CD4-positive, alpha-beta T cell treated with Interferon alpha-2 for 1 hour (primary cell): ENCODE data around the gene SGMS1.
"Not testable (repeated sequence)": the region's sequence is repeated elsewhere in the genome, so short reads cannot be mapped to it uniquely, and the experiment has no call there.

ENCODE experiments used
- DNase-seq, 2 donors: peaks; one replicate each; pipeline ENCODE4 v3.0.0-alpha.2; 2020 to 2022

Gene SGMS1

GRCh38 chr10:50554376-50554994 is 69.3 kb downstream of the SGMS1 start:
- DNase-seq: no peak

DNA sequence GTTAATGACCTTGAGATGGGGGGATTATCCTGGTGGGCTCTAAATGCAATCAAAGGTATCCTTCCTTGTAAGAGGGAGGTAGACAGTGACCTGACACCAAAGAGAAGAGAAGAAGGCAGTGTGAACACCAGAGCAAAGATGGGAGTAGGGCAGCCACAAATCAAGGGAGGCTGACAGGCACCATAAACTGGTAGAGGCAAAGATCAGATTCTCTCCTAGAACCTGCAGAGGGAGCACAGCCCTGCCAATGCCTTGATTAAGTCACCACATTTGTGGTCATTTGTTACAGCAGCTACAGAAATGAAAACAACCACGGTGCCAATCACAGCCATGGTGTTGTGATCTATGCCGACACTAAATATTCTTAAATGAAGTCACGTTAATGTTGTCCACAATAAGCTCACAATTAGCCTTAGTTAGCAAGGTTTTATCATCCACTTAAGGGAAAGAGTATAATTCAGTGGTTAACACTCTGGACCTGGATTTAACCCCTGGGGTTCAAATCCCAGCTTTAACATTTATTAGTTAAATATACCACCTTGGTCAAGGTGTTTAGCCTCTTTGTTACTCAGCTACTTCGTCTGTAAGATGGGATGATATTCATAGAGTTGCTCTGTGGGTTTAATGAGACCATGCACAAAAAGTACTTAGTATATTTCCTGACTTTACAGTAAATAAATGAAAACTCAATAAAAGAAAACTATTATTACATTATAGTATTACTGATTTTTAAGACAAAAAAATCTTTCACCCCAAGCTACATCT is 70.8 kb downstream of the SGMS1 start:
- DNase-seq: peak; percentile 29 to 63

DNA sequence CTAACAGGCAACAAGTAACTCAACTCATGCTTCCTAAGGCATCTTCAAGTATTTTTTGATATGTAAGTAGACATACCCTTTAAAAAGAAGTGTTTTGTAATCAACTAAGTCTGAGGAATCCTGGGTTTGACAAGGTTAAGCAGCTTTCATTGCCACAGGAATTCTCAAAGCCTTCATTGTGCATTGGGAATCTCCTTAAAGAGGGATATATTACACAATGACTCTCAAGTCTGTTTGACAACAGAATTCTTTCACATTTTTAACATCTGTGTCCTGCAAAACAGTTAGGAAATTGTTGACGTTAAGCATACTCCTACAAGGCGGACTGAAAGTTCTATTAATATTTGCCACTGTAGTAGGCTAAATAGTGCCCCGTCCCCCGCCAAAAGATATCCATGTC is 71.4 kb downstream of the SGMS1 start:
- no peak for DNase-seq

DNA sequence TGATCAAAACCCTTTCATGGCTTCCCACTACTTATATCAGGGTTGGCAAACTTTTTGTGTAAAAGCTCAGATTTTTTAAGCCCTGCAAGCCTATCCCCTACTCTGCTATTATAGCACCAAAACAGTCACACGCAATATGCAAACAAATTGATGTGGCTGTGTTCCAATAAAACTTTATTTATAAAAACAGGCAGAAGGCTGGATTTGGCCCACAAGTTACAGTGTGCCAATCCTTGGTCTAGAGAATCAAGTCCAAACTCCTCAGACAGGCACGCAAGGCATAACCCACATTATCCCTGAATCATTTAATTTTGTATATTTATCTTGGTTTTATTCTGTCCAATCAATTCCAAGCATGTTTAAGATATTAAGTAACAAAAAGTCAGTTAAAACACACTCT is 71.9 kb downstream of the SGMS1 start:
- DNase-seq: no peak

DNA sequence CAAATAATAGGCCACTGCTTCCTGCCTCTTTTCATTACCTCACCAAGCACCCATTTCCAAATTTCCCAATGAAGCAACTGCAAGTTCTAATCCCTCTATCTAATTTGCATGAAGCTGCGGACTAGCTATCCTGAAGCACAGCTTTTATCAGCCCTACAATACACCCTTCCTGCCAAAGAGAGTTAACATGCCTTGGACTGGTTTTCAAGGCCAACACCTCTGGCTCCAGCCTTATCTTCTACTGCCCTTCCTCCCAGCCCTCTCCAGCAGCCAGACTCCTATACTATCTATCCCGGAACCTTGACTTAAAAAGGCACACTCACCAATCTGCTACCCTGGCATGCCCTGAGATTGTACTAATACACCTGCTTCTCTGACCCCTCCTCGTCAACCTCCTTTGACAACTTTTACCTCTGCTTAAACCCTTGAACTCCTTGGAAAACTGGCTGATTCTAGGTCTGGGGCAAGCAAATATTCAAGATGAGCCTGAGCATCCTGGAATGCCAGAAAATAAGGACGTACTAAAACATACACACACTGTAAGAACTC is 73.4 kb downstream of the SGMS1 start:
- DNase-seq: no peak

DNA sequence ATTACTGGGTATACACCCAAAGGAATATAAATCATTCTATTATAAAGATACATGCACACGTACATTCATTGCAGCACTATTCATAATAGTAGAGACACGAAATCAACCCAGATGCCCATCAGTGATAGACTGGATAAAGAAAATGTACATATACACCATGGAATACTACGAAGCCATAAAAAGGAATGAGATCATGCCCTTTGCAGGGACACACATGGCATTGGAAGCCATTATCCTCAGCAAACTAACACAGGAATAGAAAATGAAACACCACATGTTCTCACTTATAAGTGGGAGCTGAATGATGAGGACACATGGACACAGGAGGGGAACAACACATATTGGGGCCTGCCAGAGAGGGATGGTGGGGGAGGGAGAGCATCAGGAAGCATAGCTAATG is 74.6 kb downstream of the SGMS1 start:
- not testable (repeated sequence) for DNase-seq

GRCh38 chr10:50548481-50548880 is 75.3 kb downstream of the SGMS1 start:
- not testable (repeated sequence) for DNase-seq

DNA sequence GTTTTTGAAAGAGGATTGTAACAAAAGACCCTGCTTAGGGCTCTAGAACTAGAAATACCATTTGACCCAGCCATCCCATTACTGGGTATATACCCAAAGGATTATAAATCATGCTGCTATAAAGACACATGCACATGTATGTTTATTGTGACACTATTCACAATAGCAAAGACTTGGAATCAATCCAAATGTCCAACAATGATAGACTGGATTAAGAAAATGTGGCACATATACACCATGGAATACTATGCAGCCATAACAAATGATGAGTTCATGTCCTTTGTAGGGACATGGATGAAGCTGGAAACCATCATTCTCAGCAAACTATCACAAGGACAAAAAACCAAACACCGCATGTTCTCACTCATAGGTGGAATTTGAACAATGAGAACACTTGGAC is 77.5 kb downstream of the SGMS1 start:
- not testable (repeated sequence) for DNase-seq

DNA sequence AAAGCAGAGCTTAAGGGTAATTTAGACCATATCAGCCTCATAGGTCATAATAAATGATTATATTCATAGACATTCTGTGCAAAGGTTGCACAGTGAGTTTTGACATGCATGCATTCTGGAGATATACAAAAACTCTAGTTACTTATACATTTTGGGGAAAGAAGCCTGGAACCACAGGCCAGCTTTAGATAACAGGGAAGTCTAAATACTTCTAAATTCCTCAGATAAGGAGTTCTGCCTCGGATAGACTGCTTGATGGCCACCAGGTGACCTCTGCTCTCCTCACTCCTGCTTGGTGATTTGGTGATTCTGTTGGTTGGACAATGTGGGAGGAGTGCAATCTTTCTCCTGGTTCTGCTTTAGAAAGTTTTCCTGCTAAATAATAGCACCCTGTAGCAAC is 77.9 kb downstream of the SGMS1 start:
- no peak for DNase-seq

DNA sequence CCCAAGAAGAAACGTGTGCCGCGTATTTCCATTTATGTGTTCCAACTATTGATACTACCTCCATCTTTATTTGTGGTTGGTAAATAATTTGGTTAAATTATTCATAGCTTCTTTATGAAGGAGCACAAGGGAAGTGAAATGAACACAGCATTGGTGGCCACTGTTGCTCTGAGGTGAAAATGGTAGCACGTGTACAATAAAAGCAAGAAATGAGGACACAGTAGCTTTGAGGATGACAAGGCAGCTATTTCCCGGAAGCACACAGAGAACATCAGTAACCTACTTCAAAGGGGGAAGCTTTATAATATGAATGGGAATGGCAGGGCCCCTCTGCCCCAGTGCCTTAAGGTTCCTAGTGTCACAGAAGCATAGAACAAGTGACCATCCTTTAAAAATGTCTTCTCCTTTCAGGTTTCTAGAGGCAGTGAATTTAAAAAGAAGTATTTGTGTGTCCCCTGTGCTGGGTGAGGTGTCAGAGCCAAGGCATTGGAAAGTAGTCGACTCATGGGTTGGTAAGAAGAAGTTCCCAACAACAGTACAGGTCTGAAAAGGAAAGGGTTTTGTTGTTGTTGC is 78.8 kb downstream of the SGMS1 start:
- DNase-seq: peak; percentile 13 to 56

- DNase-seq: no peak
These were observed 79.5 kb downstream of the SGMS1 start for GRCh38 chr10:50544095-50544856.

DNA sequence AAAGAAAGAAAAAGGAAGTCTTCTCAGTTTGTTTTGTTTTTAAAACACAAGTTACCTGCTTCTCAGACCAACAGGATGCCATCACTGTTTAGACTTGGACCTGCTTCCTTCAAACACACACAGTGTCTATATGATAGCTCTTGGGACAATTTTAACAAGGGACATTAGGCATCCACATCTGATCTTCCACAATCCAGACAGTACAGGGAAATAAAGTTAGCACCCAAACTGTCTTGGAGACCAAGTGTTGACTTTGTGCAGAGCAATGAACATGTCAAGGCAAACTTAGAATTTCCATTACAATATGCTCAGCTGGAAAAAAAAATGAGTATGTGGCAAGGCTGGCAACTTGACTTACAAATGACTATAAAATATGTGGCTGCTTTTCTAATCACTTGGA is 80.9 kb downstream of the SGMS1 start:
- no peak for DNase-seq

GRCh38 chr10:50541921-50542320 is 81.8 kb downstream of the SGMS1 start:
- DNase-seq: no peak

DNA sequence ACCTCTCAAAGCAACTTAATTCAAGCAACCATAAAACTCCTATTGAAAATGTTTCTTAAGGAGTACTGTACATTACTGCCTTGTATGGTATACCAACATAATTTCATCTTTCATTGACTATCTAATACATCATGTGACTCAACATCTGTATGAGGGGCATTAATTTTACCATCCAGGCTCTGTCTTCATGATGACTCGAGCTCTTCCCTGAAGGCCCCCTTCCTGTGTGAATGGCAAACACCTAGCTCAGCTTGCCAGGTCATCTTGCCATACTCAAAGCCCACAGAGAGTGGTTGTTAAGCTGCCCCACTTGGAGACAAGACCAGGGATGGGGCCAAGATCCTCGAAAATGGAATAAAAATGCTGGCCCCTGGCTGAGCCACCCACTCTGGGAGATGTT is 82.4 kb downstream of the SGMS1 start:
- DNase-seq: no peak

DNA sequence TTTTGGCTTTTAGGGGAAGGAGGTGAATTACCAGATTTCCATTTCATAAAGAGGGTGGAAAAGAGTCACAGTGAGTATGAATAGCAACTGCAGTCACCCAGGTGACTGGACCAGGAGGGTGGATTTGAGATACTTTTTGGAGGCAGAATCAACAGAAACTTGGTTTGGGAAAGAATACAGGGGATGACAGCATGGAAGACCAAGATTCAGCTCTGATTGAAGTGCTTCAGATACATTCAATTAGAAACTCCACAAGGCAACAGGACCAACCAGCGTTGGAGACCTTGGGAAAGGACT is 83.0 kb downstream of the SGMS1 start:
- DNase-seq: no peak

GRCh38 chr10:50540069-50540825 is 83.5 kb downstream of the SGMS1 start:
- peak in 1 of 2 donors; percentile 21 for DNase-seq

GRCh38 chr10:50538555-50539398 is 85.0 kb downstream of the SGMS1 start:
- DNase-seq: peak in 1 of 2 donors; percentile 19

- no peak for DNase-seq
These were observed 87.0 kb downstream of the SGMS1 start for GRCh38 chr10:50536617-50537240.

- DNase-seq: not testable (repeated sequence)
These were observed 88.9 kb downstream of the SGMS1 start for GRCh38 chr10:50534748-50535376.

GRCh38 chr10:50533296-50533695 is 90.5 kb downstream of the SGMS1 start:
- no peak for DNase-seq
